DND-41 (cell line): ENCODE results near the gene HNRNPH2.

Experiments
- CTCF ChIP-seq: IDR thresholded peaks from 2 replicates; pipeline ENCODE4 v1.5.1; 2012; ENCODE audit warnings: borderline replicate concordance, low read length, moderate library complexity, mild to moderate bottlenecking; ENCODE audit not compliant: poor library complexity, severe bottlenecking; ENCODE audit errors: extremely low read depth
- EZH2 ChIP-seq: IDR thresholded peaks from 3 replicates; pipeline ENCODE4 v1.6.1; 2012; ENCODE audit warnings: borderline replicate concordance, low read depth, mild to moderate bottlenecking, moderate library complexity, low read length, inconsistent platforms; ENCODE audit not compliant: severe bottlenecking

GRCh38 chrX:101415180-101416145 is 7.4 kb downstream of the HNRNPH2 start:
- no peak for TF ChIP-seq EZH2
- TF ChIP-seq CTCF: peak; percentile 70
